SK-MEL-5 (cell line): ENCODE measurements around the gene C1orf21. TPM values are rescaled to one million over a fixed set of nuclear protein-coding genes. Genes with fewer than 3 reads are reported as not detected.
"Not testable (repeated sequence)": the region's sequence is repeated elsewhere in the genome, so short reads cannot be mapped to it uniquely, and the experiment has no call there.

Source experiments
- DNase-seq: peaks from one replicate; pipeline ENCODE4 v3.0.0-alpha.2; 2016; ENCODE audit warnings: low read depth, low spot score
- in situ Hi-C: cut with HindIII; loops from 2 replicates; pipeline ENCODE4 v1.10.0; 2016; ENCODE audit warnings: low sequenced_read_pairs, high pct_unique_total_duplicates, low pct_unique_long_range_greater_than_20kb
- polyA plus RNA-seq, 2 experiments: library from polyadenylated mRNA; depleted of rRNA; stranded (reverse); fragments of >200 nt; gene quantifications; 2 replicates each; pipeline ENCODE4 v1.2.3, GENCODE V29; 2015
- total RNA-seq: library from RNA; depleted of rRNA; stranded (reverse); fragments of >200 nt; shearing (Covaris generic); gene quantifications from 2 replicates; pipeline ENCODE4 v1.2.3, GENCODE V29; 2014; rRNA removed

C1orf21 gene, protein sequence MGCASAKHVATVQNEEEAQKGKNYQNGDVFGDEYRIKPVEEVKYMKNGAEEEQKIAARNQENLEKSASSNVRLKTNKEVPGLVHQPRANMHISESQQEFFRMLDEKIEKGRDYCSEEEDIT
- 58.5 and 68.2 TPM in 2 replicates for total RNA-seq
- 20.9 and 27.5 TPM in 2 replicates for polyA plus RNA-seq (2015; cell fraction: cytosol; rRNA removed)
- 13.4 and 20.3 TPM in 2 replicates for polyA plus RNA-seq (2015; cell fraction: nucleus; rRNA removed)

DNA sequence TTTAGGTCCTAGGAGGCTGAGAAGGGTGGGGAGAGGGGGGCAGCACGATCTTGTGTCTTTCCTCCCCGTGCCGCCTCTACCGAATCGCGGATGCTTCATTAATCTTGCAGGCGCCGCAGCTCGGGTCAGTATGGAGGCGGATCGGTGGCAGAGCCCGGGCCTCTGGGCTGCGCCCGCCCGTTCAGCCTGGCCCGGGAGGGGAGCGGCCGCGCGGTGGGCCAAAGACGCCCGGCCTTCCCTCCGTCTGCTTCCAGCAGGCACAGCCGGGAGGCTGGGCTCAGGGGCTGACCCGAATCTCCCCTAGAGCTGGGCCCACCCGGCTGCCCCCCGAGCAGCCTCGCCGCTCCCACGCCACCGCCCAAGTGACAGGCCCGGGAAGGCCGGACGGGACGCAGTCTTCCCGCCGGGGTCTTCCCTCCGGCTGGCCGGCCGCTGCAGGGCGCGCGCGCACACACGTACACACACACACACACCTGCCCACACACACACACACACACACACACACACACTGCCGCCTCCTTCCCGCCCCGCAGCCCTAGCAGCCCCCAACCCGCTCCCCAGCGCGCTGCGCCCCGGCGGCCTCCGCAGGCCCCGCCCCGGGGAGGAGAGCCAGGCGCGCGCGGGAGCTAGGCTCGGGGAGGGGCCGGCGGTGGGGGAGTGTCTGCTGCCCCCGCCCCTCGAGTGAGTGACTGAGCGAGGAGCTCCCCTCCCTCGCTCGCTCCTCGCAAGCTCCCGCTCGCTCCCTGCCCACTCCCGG is at the start of gene C1orf21:
TSS of gene C1orf21 (plus strand) at position 718 of the 757 bp plus-strand sequence. CDS start 90,481 bp downstream, outside the sequence.
- in situ Hi-C loops: no loop called here
- peak; percentile 81 for DNase-seq

DNA sequence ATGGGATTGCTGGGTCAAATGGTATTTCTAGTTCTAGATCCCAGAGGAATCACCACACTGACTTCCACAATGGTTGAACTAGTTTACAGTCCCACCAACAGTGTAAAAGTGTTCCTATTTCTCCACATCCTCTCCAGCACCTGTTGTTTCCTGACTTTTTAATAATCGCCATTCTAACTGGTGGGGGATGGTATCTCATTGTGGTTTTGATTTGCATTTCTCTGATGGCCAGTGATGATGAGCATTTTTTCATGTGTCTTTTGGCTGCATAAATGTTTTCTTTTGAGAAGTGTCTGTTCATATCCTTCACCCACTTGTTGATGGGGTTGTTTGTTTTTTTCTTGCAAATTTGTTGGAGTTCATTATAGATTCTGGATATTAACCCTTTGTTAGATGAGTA is 49.0 kb upstream of the C1orf21 start:
- in situ Hi-C loops, DNase-seq: not testable (repeated sequence)

DNA sequence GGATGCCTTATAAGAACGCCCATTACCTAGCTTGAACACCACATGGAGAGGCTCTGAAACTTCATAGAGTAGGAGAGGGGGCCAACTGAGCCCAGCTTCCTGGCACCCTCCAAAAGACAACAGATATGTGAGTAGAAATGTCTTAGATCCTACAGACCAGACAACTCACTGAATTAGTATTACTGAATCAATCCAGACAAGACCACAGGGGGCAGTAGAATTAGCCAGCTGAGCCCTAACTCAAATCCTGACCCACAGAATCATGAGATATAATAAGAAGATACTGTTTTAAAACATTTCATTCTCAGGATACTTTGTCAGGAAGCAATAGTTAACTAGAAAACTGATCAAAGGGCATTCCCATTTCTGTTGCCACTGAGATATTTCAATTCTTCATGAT is 45.8 kb upstream of the C1orf21 start:
- DNase-seq: peak; percentile 28
- in situ Hi-C loops: no loop called here

DNA sequence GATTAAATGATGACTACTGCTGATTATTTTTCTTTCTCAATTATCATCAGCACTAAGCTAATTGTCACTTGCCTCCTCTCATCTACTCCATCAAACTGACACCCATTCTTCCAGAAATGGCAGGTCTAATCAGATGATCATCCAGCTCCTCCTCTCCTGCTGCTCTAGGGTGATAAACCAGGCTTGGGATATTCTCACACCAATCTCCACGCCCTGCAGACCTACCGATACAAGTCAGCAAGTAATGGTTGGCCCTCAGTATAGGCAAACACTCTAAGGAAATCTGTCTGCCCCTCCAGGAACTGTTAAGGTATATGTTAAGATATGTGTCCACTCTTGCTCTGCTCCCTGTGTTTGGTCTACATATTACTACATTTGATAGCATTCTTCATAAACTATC is 36.3 kb upstream of the C1orf21 start:
- DNase-seq: no peak
- in situ Hi-C loops: no loop called here

DNA sequence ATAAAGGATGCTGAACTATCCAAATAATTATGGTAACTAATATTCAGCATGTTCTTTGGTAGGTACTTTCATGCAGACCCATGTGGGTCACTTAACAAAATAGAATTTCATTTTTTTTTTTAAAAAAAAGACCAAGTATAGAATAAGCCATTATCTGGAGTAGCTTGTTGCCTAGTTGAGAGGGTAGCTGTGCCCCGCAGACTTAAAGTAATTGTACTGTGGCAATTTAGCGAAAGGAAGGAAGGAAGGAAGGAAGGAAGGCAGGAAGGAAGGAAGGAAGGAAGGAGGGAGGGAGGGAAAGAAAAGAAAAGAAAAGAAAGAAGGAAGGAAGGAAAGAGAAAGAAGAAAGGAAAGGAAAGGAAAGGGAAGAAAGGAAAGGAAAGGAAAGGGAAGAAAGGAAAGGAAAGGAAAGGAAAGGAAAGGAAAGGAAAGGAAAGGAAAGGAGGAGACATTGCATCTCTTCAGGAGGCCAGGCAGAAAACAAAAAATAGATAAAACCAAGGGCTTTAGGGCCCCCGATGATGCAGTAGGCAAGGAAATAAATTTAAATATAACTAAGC is 35.3 kb upstream of the C1orf21 start:
- in situ Hi-C loops: no loop called here

DNA sequence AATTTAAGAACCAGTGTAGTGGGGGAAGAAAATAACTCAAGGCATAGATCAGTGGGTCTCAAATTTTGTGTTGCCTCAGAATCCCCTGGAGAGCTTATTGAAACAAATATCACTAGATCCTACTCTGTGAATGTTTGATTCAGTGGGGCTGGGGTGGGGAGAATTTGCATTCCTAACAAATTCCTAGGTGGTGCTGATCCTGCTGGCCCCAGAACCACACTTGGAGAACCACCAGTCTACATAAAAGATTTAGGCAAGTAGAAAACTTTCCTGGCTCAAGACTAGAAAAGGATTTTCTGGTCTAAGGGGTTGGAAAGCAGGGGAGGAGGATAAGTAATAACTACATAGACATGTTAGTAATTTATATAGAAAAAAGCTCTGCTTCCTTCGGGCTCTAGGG is 34.1 kb upstream of the C1orf21 start:
- in situ Hi-C loops: no loop called here
- DNase-seq: no peak

More for the DNA sequence above, 35.3 kb upstream of the C1orf21 start:
- no peak for DNase-seq

DNA sequence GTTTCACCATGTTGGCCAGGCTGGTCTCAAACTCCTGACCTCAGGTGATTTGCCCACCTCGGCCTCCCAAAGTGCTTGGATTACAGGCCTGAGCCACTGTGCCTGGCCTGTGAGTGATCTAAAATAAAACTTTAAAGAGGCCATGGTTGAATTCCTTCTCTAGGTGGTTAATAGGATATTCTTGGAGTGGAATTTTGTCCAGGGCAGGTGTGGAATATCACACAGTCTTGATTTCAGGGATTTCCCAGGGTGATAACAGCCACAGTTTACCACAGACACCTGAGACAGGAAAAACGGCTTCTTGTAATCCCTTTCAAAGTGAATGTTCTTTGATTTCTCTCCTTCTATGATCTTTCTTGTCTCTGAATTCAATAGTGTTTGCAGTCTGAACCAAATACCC is 32.1 kb upstream of the C1orf21 start:
- in situ Hi-C loops: no loop called here

DNA sequence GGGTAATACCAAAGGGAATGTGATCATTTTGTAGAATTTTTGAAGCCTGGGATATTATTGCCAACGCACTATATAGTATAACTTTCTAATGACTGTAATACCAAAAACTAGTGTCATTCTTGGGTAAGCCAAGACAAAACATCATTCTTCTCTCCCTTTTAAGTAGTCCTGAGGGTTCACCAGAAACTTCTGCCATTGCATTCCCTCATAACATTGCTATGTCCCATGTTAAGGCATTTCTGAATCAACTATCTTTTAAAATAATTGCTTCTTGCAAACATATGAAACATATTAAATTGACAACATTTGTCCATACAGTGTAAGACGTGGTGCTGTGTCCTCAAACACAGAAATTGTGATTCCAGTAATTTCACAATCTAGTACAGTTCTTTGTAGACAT is 29.9 kb upstream of the C1orf21 start:
- no peak for DNase-seq
- in situ Hi-C loops: no loop called here

More for the DNA sequence above, 32.1 kb upstream of the C1orf21 start:
- no peak for DNase-seq

DNA sequence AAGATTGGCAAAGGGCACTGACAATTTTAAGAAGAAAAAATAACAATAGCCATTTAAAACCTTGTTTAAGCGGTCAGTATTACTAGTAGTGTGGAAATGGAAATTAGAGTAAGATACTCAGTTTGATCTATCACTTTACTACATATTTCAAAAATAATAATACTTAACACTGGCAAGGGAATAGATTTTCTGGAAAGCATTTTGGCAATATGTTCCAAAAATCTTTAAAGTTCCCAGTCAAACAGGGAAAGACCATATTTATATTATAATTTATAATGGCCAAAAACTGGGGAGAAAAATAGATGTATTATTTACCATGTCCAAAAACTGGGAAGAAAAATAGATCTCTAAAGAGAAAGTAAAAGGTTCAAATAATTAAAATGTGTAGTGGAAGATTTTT is 28.6 kb upstream of the C1orf21 start:
- DNase-seq: no peak

DNA sequence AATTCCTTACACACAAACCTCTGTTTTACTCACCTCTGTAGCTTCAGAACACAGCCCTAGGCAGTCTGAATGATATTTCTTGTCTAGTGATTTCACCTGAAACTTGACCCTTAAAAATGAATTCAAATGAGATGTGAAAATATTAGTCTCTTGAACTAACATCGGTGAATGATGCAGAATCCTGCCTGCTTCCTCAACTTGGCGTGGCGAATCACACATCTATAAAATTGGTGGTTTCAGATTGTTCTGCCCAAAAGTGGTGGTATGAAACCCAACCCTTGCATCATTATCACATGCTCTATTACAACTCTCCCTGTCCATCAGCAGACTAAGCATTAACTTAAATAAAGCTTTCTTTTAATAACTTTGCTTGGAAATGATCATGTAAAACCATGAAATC is 26.9 kb upstream of the C1orf21 start:
- peak; percentile 81 for DNase-seq
- in situ Hi-C loops: no loop called here

More for the DNA sequence above, 28.6 kb upstream of the C1orf21 start:
- in situ Hi-C loops: no loop called here

DNA sequence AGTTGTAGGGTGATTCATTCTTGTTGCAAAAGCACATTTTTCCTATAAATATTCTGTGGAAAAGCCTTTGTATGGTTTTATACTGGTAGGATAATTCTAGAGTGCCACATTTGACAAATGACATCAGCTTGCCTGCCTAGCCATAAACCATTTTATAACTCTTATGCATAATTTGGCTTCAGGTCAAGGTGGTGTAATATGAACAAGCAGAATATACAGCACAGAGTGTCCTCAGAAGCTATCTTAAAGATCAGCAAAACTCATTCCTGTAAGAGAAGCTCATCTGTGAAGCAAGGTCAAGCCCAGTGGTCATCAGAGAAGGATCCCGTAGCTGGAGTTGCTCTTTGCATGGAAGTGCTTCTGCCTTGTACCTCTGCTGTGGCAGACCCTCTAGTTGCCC is 24.0 kb upstream of the C1orf21 start:
- in situ Hi-C loops: no loop called here
- no peak for DNase-seq

DNA sequence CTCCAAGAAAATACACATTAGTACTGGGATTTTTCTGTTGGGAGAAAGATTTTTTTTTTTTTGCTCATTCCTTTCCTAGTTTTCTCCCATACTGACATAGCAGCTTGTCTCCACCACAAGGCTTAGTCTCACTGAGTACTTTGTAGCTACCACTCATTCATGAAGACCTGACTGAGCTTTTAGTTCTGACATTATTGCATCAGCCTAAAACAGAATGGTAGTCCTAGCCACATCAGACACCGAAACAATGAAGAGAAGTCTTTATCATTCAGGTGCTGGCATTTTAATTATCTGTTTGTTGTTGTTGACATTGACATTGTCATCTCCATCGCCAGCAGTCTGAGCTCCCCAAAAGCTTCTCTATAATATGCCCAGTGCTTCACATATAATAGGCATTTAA is 21.1 kb upstream of the C1orf21 start:
- in situ Hi-C loops: no loop called here

DNA sequence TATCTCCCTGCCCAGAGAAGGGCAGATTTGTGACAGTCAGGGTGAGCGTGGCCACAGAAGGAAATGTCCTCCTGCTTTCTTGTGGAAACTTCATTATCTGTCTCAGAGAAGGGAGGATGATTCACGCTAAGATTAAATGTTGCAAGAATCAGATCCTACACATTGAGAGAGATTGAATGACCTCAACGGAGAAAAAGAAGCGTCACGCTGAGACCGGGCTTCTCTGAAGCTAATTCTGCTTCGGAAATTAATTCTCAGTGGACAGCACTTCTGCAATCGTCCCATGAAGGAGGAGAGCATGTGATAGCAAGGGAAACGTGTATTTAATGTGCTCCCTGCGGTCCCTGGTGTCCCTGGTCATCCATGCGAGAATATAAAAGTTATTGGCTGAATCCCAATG is 19.8 kb upstream of the C1orf21 start:
- no peak for DNase-seq
- in situ Hi-C loops: no loop called here

More for the DNA sequence above, 21.1 kb upstream of the C1orf21 start:
- DNase-seq: no peak

DNA sequence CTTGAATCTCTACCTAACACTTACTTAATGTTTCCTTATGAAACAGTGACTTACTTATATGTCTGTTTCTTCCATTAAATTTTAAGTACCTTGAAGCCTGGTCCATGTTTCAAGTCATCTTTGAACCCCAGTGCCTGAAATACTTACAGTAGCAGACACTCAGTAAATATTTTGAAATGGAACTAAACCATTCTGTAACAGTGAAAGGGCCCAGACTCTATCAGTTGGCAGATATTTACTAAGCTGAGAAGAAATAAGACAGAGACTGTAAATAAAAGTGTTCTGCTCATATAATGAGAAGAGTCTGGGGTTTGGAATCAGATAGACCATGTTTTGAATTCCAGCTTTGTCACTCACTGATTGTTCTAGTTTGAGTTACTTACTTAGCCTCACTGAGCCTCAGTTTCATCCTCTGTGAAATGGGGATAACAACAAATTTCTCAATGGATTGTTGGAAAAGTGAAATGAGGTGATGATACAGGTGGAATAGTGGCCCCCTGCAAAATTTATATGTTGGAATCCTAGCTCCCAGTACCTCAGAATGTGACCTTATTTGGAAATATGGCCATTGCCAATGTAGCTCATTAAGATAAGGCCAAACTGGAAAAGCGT is 19.3 kb upstream of the C1orf21 start:
- in situ Hi-C loops: no loop called here
- no peak for DNase-seq

DNA sequence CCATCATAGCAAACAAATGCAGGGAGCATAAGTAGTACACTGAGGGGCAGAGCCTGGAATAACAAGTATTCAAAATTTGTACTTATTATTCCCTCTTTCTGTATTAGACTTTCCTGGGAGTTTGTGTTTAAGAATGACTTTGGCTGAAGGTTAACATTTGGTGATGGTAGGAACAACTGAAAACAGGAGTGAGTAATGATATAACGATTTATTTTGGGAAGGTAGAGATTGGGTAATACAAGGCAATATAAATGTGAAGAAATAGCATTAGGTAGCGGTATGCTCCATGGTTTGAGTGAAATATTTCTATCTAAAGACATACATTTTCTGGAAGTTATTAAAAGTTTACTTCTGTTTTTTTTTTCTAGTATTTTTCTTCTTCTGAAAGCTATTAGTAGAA is 18.5 kb upstream of the C1orf21 start:
- in situ Hi-C loops: no loop called here

DNA sequence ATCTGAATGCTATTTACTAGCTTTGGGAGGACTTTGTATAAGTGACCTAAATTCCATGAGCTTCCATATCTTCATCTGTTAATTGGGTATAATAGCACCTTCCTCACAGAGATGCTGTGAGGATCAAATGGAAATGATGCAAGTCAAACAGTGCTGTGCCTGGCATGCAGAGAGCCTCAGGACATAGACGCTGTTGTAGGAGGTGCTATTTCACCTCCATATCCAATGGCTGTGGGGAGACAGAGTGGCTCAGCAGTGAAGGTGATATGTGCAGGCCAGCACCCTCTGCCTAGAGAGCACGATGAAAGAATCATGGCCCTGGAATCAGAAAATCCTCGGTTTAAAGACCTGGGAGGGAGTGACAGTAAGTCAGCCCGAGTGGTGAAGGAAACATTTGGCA is 16.0 kb upstream of the C1orf21 start:
- in situ Hi-C loops: no loop called here
- no peak for DNase-seq

More for the DNA sequence above, 18.5 kb upstream of the C1orf21 start:
- no peak for DNase-seq

DNA sequence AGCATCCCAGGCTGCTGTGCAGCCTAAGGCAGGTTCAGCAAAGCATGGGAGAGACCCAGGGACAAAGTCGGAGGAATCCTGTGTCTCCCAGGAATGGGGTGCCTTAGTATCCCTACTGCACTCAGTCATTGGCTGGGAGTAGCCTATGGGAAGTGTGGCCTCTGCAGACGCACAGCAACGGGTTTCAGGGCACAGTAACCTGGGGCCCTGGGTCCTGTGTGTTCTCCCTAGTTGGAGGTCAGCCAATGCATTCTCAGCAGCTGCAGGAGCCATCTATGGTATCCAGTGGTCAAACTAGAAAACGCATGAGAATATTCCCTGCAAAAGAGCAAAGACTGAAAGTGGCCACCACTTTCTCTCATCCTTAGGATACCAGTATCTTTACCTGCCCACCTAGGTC is 13.7 kb upstream of the C1orf21 start:
- DNase-seq: no peak
- in situ Hi-C loops: no loop called here

DNA sequence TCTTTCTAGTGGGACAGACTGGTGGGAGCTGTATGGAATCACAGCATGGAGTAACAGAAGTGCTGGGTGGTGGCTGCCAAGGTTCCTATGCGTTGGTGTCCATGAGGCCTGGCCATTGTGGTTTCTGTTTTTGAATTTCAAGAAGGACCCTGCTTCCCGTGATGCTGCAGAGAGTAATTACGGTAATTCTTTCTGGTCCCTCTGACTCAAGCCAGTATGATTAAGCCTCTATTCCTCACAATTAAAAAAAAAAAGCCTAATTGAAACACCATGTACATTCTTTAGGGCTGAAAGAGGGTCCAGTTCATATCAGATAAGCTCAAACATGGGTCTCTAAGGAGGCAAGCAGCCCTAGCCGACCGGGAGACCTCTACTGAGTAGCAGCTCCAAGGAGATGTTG is 10.5 kb upstream of the C1orf21 start:
- in situ Hi-C loops: no loop called here
- DNase-seq: no peak
